ENCODE data around the gene CDC42BPA.

GRCh38 chr1:226950871-226951270 lies 367.4 kb downstream of the CDC42BPA start:
- TF ChIP-seq CTCF (IDR thresholded peaks at IDR 0.05; ENCODE audit: poor library complexity, severe bottlenecking) (no peak), EZH2 (IDR thresholded peaks at IDR 0.05; ENCODE audit: borderline replicate concordance, insufficient read depth, low read length, poor library complexity, severe bottlenecking) (no peak), POLR2AphosphoS5 (IDR thresholded peaks at IDR 0.05) (no peak), TAF1 (IDR thresholded peaks at IDR 0.05; ENCODE audit: low read depth) (no peak)
